IMR-90 (cell line): Measurements from ENCODE around the gene PAPSS2.

ENCODE experiments used
- CEBPB ChIP-seq: IDR thresholded peaks from 2 replicates; pipeline ENCODE4 v1.6.1; 2012; ENCODE audit warnings: low read depth, low read length, improper control_type of control experiment
- CHD1 ChIP-seq: IDR thresholded peaks from 2 replicates; pipeline ENCODE4 v1.6.1; 2012; ENCODE audit warnings: low read depth, low read length, improper control_type of control experiment
- MAZ ChIP-seq: IDR thresholded peaks from 2 replicates; pipeline ENCODE4 v1.6.1; 2012; ENCODE audit warnings: low read depth, mild to moderate bottlenecking, low read length, improper control_type of control experiment, moderate library complexity, borderline replicate concordance
- MXI1 ChIP-seq: IDR thresholded peaks from 2 replicates; pipeline ENCODE4 v1.6.1; 2012; ENCODE audit warnings: low read depth, mild to moderate bottlenecking, low read length, moderate library complexity, borderline replicate concordance
- POLR2A ChIP-seq: IDR thresholded peaks from 2 replicates; pipeline ENCODE4 v1.6.1; 2012; ENCODE audit warnings: mild to moderate bottlenecking, low read depth, low read length
- RAD21 ChIP-seq: IDR thresholded peaks from 2 replicates; pipeline ENCODE4 v1.6.1; 2012; ENCODE audit warnings: low read length, improper control_type of control experiment
- RFX5 ChIP-seq: IDR thresholded peaks from 2 replicates; pipeline ENCODE4 v1.8.0; 2012; ENCODE audit warnings: low read depth, mild to moderate bottlenecking, low read length, moderate library complexity
- TF ChIP-seq, protein P1 (sequence below): conservative IDR thresholded peaks from 2 replicates; pipeline ENCODE4 v1.5.1; 2012; ENCODE audit warnings: mild to moderate bottlenecking, low read depth, low read length, improper control_type of control experiment
- TF ChIP-seq, protein P2 (sequence below): fragments of 150-350 bp; IDR thresholded peaks from 2 replicates; pipeline ENCODE4 v1.6.1; 2016; ENCODE audit warnings: low read depth, mild to moderate bottlenecking, low read length, moderate library complexity, borderline replicate concordance

DNA sequence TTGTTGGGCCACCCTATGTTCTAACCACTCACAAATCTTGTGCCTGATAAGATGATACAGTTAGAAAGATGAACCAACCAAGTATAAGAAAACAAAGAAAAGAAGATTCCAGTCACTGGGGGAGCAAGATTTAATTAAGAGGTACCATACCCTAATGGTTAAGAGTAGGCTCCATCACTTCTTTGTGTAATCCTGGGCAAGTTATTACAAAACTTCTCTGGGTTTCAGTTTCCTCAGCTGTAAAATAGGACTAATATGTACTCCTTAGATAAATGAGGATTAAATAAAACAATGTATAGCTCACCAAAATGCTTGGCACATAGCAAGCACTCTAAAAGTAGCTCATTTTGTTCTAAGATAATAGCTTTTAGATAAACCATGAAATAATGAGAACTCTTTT is 99.9 kb downstream of the PAPSS2 start:
- TF ChIP-seq, protein P1, sequence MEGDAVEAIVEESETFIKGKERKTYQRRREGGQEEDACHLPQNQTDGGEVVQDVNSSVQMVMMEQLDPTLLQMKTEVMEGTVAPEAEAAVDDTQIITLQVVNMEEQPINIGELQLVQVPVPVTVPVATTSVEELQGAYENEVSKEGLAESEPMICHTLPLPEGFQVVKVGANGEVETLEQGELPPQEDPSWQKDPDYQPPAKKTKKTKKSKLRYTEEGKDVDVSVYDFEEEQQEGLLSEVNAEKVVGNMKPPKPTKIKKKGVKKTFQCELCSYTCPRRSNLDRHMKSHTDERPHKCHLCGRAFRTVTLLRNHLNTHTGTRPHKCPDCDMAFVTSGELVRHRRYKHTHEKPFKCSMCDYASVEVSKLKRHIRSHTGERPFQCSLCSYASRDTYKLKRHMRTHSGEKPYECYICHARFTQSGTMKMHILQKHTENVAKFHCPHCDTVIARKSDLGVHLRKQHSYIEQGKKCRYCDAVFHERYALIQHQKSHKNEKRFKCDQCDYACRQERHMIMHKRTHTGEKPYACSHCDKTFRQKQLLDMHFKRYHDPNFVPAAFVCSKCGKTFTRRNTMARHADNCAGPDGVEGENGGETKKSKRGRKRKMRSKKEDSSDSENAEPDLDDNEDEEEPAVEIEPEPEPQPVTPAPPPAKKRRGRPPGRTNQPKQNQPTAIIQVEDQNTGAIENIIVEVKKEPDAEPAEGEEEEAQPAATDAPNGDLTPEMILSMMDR: no peak
- TF ChIP-seq MXI1: no peak
- no peak for TF ChIP-seq MAZ
- TF ChIP-seq, protein P2, sequence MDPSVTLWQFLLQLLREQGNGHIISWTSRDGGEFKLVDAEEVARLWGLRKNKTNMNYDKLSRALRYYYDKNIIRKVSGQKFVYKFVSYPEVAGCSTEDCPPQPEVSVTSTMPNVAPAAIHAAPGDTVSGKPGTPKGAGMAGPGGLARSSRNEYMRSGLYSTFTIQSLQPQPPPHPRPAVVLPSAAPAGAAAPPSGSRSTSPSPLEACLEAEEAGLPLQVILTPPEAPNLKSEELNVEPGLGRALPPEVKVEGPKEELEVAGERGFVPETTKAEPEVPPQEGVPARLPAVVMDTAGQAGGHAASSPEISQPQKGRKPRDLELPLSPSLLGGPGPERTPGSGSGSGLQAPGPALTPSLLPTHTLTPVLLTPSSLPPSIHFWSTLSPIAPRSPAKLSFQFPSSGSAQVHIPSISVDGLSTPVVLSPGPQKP: no peak
- no peak for TF ChIP-seq CHD1
- no peak for TF ChIP-seq RAD21
- TF ChIP-seq POLR2A: no peak
- TF ChIP-seq CEBPB: no peak
- TF ChIP-seq RFX5: no peak
